Measurements from ENCODE around the gene ALAD.
"Not testable (repeated sequence)": the region's sequence is repeated elsewhere in the genome, so short reads cannot be mapped to it uniquely, and the experiment has no call there.

Gene ALAD

DNA sequence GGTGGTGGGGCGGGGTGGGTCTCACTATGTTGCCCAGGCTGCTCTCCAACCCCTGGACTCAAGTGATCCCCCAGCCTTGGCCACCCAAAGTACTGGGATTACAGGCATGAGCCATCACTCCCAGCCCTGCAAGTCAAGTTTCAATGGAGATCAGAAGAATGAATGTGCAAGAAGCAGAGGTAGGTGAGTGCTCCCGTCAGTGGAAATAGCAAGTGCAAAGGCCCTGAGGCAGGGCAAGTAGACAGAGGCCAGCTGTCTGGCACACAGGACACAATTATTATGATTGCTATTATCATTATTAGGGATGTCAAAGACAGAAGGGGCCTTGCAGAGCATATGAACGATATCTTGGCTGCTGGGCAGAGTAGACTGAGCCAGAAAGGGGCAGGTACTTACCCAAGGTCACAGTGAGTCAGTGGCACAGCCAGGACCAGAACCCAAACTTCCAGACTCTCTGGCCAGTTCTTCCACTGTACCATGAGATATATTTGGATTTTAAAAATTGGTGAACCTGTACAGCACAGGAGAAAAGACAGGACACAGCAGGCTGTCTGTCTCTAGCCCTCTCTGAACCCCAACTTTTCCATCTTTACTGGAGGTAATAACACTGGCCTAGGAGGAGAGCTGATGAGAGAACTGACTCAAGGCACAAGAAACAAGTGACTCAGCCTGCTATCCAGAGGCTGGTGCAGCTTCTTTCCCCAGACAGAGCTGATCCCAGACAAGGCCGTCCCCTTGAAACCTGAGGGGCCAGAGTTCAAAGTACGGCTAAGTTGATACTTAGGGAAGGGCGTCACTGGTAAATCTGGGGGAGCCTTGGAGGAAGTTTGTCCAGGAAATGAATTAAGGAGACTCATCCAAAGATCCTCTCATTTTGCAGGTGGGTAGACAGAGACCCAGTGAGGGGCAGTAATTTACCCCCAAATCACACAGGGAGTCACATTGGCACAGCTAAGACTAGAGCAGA, 25.7 kb downstream of the ALAD start:
- DNase-seq (ENCODE audit: low read depth in 2 of 3, low spot score in 2 of 3): no peak

GRCh38 chr9:113373676-113374392, 27.2 kb downstream of the ALAD start:
- no peak for DNase-seq (ENCODE audit: low read depth in 2 of 3, low spot score in 2 of 3)

GRCh38 chr9:113373256-113373655, 27.8 kb downstream of the ALAD start:
- DNase-seq (ENCODE audit: low read depth in 2 of 3, low spot score in 2 of 3): no peak

DNA sequence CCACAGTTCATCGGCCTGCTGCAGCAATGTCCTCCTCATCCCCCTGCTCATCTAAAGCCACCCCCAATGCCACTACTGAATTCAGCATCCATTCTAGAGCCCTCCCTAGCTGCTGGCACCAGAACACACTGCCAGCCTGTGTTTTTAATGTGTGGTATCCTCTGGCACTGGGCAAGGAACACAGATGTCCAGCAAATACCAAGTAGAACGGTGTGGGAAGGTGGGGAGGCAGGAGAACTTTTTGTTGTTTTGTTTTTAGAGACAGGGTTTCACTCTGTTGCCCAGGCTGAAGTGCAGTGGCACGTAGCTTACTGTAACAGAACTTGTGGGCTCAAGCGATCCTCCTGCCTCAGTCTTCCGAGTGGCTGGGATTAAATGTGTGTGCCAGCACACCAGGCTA, 29.0 kb downstream of the ALAD start:
- no peak for DNase-seq (ENCODE audit: low read depth in 2 of 3, low spot score in 2 of 3)

DNA sequence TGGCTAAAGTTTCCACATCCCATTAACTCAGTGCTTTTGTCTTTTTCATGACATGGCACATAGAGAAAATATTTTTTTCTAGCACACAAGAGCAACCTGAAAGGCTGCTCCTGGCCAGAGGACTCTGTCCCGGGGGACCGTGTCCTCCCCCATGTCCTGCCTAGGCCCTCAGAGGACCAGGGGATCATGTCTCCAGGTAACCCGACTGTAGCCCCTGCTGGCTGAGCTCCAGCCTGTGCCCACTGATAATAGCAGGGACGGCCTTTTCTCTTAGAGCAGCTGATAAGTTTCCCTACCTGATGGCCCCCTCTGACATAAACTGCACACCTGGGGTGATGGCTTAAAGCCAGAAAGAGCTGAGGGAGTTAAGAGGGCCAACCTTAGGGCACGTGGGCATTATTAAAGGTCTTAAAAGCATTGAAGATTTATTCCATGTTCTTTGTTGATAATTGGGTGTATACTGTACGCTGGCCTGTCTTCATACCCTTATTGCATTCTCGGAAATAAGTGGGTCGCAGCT, 30.2 kb downstream of the ALAD start:
- no peak for DNase-seq (ENCODE audit: low read depth in 2 of 3, low spot score in 2 of 3)

- no peak for DNase-seq (ENCODE audit: low read depth in 2 of 3, low spot score in 2 of 3)
Measured at GRCh38 chr9:113369855-113370140, 31.3 kb downstream of the ALAD start.

GRCh38 chr9:113368982-113369854, 31.9 kb downstream of the ALAD start:
- DNase-seq (ENCODE audit: low read depth in 2 of 3, low spot score in 2 of 3): no peak

DNA sequence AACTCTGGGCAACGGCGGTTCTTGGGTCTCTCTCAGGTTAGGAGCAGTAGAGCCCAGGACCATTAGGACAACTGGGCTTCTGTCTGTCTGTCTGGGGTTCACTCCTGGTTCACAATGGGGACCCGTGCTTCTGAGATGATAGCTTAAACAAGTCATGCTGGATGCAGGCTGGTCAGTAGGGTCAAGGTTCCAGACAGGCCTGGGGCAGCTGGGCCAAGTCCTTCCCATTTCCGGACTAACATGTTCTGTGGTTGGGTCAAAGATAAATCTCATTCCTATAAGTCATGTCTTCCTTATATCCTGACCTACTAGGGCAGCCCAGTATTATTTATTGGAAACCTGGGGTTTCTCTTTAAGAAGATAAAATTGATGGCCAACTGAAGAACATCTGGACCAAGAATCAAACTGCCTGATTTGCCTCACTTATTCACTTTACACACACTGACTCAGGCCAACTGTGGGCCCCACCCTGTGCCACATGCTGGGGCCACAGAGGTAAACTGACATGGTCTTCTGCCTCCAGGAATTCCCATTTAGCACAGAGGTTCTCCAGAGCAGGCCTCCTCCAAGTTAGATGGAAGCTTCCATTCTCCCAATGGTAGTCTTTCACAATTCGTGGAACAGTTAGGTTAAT, 32.6 kb downstream of the ALAD start:
- no peak for DNase-seq (ENCODE audit: low read depth in 2 of 3, low spot score in 2 of 3)

GRCh38 chr9:113365652-113366051, 35.4 kb downstream of the ALAD start:
- DNase-seq (ENCODE audit: low read depth in 2 of 3, low spot score in 2 of 3): not testable (repeated sequence)

- no peak for DNase-seq (ENCODE audit: low read depth in 2 of 3, low spot score in 2 of 3)
Measured at GRCh38 chr9:113364951-113365350, 36.1 kb downstream of the ALAD start.

DNA sequence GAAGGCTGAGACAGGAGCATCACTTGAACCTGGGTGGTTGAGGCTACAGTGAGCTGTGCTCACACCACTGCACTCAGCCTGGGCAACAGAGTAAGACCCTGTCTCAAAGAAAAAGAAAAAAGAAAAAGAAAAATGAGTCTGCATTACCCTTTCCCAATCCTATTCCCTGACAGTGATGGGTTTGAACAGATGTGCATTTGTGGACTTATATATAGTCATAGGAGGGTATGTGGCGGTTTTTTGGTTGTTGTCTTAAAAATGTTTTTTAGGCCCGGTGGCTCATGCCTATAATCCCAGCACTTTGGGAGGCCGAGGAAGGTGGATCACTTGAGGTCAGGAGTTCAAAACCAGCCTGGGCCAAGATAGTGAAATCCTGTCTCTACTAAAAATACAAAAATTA, 37.7 kb downstream of the ALAD start:
- DNase-seq (ENCODE audit: low read depth in 2 of 3, low spot score in 2 of 3): no peak

- DNase-seq (ENCODE audit: low read depth in 2 of 3, low spot score in 2 of 3): no peak
Measured at GRCh38 chr9:113361304-113362018, 39.6 kb downstream of the ALAD start.

DNA sequence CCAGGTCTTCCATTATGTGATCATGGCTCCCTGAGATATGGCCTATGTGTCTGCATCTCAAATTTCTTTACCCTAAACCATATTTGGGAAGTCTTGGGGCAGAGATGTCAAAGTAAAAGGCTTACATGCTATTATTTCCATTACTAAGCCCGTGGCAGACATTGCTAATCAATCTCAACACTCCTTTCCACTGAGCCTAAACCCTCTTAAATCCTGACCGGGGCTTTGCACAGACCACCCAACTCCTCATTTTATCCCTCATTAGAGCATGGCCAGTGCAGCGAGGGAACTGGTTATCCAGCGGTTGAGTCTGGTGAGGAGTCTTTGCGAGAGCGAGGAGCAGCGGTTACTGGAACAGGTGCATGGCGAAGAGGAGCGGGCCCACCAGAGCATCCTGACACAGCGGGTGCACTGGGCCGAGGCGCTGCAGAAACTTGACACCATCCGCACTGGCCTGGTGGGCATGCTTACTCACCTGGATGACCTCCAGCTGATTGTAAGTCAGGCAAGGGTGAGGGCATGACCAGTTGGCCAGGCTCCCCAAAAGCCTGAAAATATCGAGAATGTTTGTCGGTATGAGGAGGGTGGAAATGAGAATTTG, 40.7 kb downstream of the ALAD start:
- DNase-seq (ENCODE audit: low read depth in 2 of 3, low spot score in 2 of 3): no peak

- no peak for DNase-seq (ENCODE audit: low read depth in 2 of 3, low spot score in 2 of 3)
Measured at GRCh38 chr9:113359385-113359784, 41.7 kb downstream of the ALAD start.

GRCh38 chr9:113356686-113357292, 44.3 kb downstream of the ALAD start:
- no peak for DNase-seq (ENCODE audit: low read depth in 2 of 3, low spot score in 2 of 3)

DNA sequence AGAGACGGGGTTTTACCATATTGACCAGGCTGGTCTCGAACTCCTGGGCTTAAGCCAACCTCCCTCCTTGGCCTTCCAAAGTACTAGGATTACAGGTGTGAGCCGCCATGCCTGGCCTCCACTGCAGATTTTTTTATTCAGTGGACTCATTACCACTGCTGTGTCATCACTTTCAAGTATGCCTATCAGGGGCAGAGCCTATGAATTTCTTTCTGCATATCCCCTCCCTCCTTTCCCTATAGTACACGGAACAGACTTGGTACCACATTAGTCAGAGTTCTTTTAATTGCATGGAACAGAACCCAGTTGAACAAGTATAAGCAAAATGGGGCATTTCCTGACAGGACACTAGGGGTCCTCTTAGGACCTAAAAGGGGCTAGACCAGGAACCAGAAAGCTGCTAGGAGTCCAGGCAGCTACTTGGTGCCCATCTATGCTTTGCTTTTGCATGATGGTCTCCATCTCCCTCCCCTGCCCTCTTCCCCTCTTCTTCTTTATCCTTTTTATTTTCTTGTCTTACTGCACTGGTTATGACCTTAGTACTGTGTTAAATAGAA, 46.0 kb downstream of the ALAD start:
- no peak for DNase-seq (ENCODE audit: low read depth in 2 of 3, low spot score in 2 of 3)

GRCh38 chr9:113352411-113352810, 48.7 kb downstream of the ALAD start:
- no peak for DNase-seq (ENCODE audit: low read depth in 2 of 3, low spot score in 2 of 3)

- no peak for DNase-seq (ENCODE audit: low read depth in 2 of 3, low spot score in 2 of 3)
Measured at GRCh38 chr9:113352006-113352405, 49.1 kb downstream of the ALAD start.

GRCh38 chr9:113350937-113351336, 50.1 kb downstream of the ALAD start:
- DNase-seq (ENCODE audit: low read depth in 2 of 3, low spot score in 2 of 3): no peak
